Upper lobe of left lung (tissue), 6 donors: ENCODE measurements around the gene DMD. TPM values are rescaled to one million over a fixed set of nuclear protein-coding genes. Genes with fewer than 3 reads are reported as not detected.

ENCODE experiments used
- ATAC-seq, 2 donors: fragments of 200-7000 bp; cut with Tn5 transposase; one replicate each; pipeline ENCODE4 v1.9.1; 2022; ENCODE audit warnings: mild to moderate bottlenecking in 2 of 2, moderate library complexity in 2 of 2; ENCODE audit not compliant: low FRiP score in 2 of 2
- DNase-seq, 2 donors: peaks; one replicate each; pipeline ENCODE4 v3.0.0-alpha.2; 2019 to 2020
- H3K27ac ChIP-seq, 4 donors: fragments of 200-600 bp; sonication (generic); one replicate each; pipeline ENCODE4 v1.5.1; 2016 to 2019
- H3K27me3 ChIP-seq, 4 donors: fragments of 200-600 bp; sonication (generic); one replicate each; pipeline ENCODE4 v1.5.1; 2017 to 2019
- H3K36me3 ChIP-seq, 4 donors: fragments of 200-600 bp; sonication (generic); one replicate each; pipeline ENCODE4 v1.5.1; 2016 to 2019
- H3K4me1 ChIP-seq, 4 donors: fragments of 200-600 bp; sonication (generic); one replicate each; pipeline ENCODE4 v1.5.1; 2018 to 2019
- H3K4me3 ChIP-seq, 4 donors: fragments of 200-600 bp; sonication (generic); one replicate each; pipeline ENCODE4 v1.5.1; 2017 to 2019; ENCODE audit warnings: mild to moderate bottlenecking in 2 of 4, moderate library complexity in 1 of 4
- H3K9me3 ChIP-seq, 4 donors: fragments of 200-600 bp; sonication (generic); one replicate each; pipeline ENCODE4 v1.5.1; 2018 to 2019
- CTCF ChIP-seq, 6 experiments: fragments of 450-650 bp in 4 of 6; fragments of 200-600 bp in 2 of 6; sonication (generic) in 2 of 6; IDR thresholded peaks; one replicate each; pipeline ENCODE4 v1.5.1; 2016 to 2019; ENCODE audit warnings: antibody characterized with exemption in 6 of 6
- EP300 ChIP-seq, 4 donors: sonication (generic); formaldehyde crosslinking; IDR thresholded peaks; one replicate each; pipeline ENCODE4 v1.5.1; 2017; ENCODE audit warnings: antibody characterized with exemption in 4 of 4, control low read depth in 2 of 4
- POLR2A ChIP-seq, 4 donors: fragments of 450-650 bp; IDR thresholded peaks; one replicate each; pipeline ENCODE4 v1.5.1; 2016 to 2017; ENCODE audit warnings: antibody characterized with exemption in 4 of 4, mild to moderate bottlenecking in 2 of 4
- POLR2AphosphoS5 ChIP-seq, 2 donors: sonication (generic); formaldehyde crosslinking; IDR thresholded peaks; one replicate each; pipeline ENCODE4 v1.5.1; 2017; ENCODE audit warnings: antibody characterized with exemption in 2 of 2
- WGBS, 2 donors: methylation state at CpG; one replicate each; pipeline ENCODE4 v1.1.5; 2017 to 2018; 5-methylcytosine and 5-hydroxymethylcytosine counted together
- total RNA-seq, 6 donors: library from RNA; depleted of rRNA in 4 of 6; stranded (reverse); fragments of >200 nt in 4 of 6; gene quantifications; one replicate each; pipeline versions ENCODE4 v1.1.0 to v1.2.1, GENCODE V29; 2016 to 2021
- donor health status: DM: no; HTN: no; CAD: no; lungs with moderate emphysema.
- donor health status: DM: no; HTN: yes; CAD: no; lungs with severe emphysema.

Gene DMD
- total RNA-seq, 6 donors from 2014 or later: 12.5 to 37.0 (median 24.0) TPM

- Histone ChIP-seq H3K27ac (no peak overlapping the region), H3K27me3 (no peaks in the 10 kb centered on the region), H3K9me3 (no peaks in the 10 kb centered on the region), H3K36me3 (no peaks in the 10 kb centered on the region), H3K4me3 (no peak overlapping the region), H3K4me1 (no peaks in the 10 kb centered on the region)
- DNase-seq: no peak
- no peak for ATAC-seq
- no peak for TF ChIP-seq EP300 (IDR thresholded peaks at IDR 0.05)
- no peak for TF ChIP-seq CTCF (IDR thresholded peaks at IDR 0.05)
- no peak for TF ChIP-seq POLR2A (IDR thresholded peaks at IDR 0.05)
- TF ChIP-seq POLR2AphosphoS5 (IDR thresholded peaks at IDR 0.05): no peak
- WGBS, 2 donors: 55 to 56% methylated on average over 4 of the region's 4 CpGs
Measured at GRCh38 chrX:31128855-31129254, 2082.5 kb downstream of the DMD start.

GRCh38 chrX:31127716-31128115 lies 2083.6 kb downstream of the DMD start:
- TF ChIP-seq CTCF (IDR thresholded peaks at IDR 0.05) (no peak), POLR2A (IDR thresholded peaks at IDR 0.05) (no peak), EP300 (IDR thresholded peaks at IDR 0.05) (no peak), POLR2AphosphoS5 (IDR thresholded peaks at IDR 0.05) (no peak)
- H3K36me3 ChIP-seq: no peaks in the 10 kb centered on the region
- DNase-seq (no peak), ATAC-seq (no peak)
- H3K4me3 ChIP-seq: no peak overlapping the region
- H3K4me1 ChIP-seq: no peaks in the 10 kb centered on the region
- H3K9me3 ChIP-seq: no peaks in the 10 kb centered on the region
- H3K27ac ChIP-seq: no peak overlapping the region
- WGBS, 2 donors: 75 to 94% methylated on average over 3 of the region's 3 CpGs
- H3K27me3 ChIP-seq: no peaks in the 10 kb centered on the region

- Histone ChIP-seq H3K27me3 (no peaks in the 10 kb centered on the region), H3K4me1 (no peaks in the 10 kb centered on the region), H3K27ac (no peak overlapping the region), H3K9me3 (no peaks in the 10 kb centered on the region), H3K36me3 (no peaks in the 10 kb centered on the region), H3K4me3 (no peak overlapping the region)
- DNase-seq (no peak), ATAC-seq (peak in 1 of 2 donors; percentile 50)
- no peak for TF ChIP-seq CTCF (IDR thresholded peaks at IDR 0.05)
- TF ChIP-seq POLR2A (IDR thresholded peaks at IDR 0.05): no peak
- no peak for TF ChIP-seq POLR2AphosphoS5 (IDR thresholded peaks at IDR 0.05)
- TF ChIP-seq EP300 (IDR thresholded peaks at IDR 0.05): no peak
- WGBS, 2 donors: 89 to 94% methylated on average over 7 of the region's 7 CpGs
Measured at GRCh38 chrX:31126205-31126604, 2085.1 kb downstream of the DMD start.

GRCh38 chrX:31124536-31124935 lies 2086.8 kb downstream of the DMD start:
- TF ChIP-seq CTCF (IDR thresholded peaks at IDR 0.05) (no peak), EP300 (IDR thresholded peaks at IDR 0.05) (no peak), POLR2A (IDR thresholded peaks at IDR 0.05) (no peak), POLR2AphosphoS5 (IDR thresholded peaks at IDR 0.05) (no peak)
- no peak for DNase-seq
- no peak for ATAC-seq

GRCh38 chrX:31123335-31123734 lies 2088.0 kb downstream of the DMD start:
- Histone ChIP-seq H3K27ac (no peak overlapping the region), H3K36me3 (no peaks in the 10 kb centered on the region), H3K4me3 (no peak overlapping the region), H3K27me3 (no peaks in the 10 kb centered on the region), H3K9me3 (no peaks in the 10 kb centered on the region), H3K4me1 (no peaks in the 10 kb centered on the region)
- 76 to 79% methylated on average over 3 of the region's 3 CpGs for WGBS, 2 donors
- ATAC-seq (no peak), DNase-seq (no peak)
- no peak for TF ChIP-seq EP300 (IDR thresholded peaks at IDR 0.05)
- no peak for TF ChIP-seq CTCF (IDR thresholded peaks at IDR 0.05)
- no peak for TF ChIP-seq POLR2A (IDR thresholded peaks at IDR 0.05)
- TF ChIP-seq POLR2AphosphoS5 (IDR thresholded peaks at IDR 0.05): no peak

More at GRCh38 chrX:31124536-31124935, 2086.8 kb downstream of the DMD start:
- WGBS, 2 donors: 56 to 80% methylated on average over 4 of the region's 4 CpGs
- Histone ChIP-seq H3K27me3 (no peaks in the 10 kb centered on the region), H3K36me3 (no peaks in the 10 kb centered on the region), H3K27ac (no peak overlapping the region), H3K4me3 (no peak overlapping the region), H3K4me1 (no peaks in the 10 kb centered on the region), H3K9me3 (no peaks in the 10 kb centered on the region)
